Thoracic aorta (tissue), 2 donors: ENCODE measurements around the gene DOCK3. TPM values are rescaled to one million over a fixed set of nuclear protein-coding genes. Genes with fewer than 3 reads are reported as not detected.

Experiments used
- ATAC-seq: fragments of 150-250 bp; one replicate; pipeline ENCODE4 v1.8.0; 2017; ENCODE audit warnings: low read depth; ENCODE audit not compliant: insufficient number of reproducible peaks, low FRiP score
- DNase-seq: peaks from one replicate; pipeline ENCODE4 v3.0.0-alpha.2; 2020; ENCODE audit warnings: low spot score
- H3K27ac ChIP-seq, 2 donors: fragments of 200-600 bp; sonication (generic); 1 replicate in 1 of 2; 2 replicates in 1 of 2; pipeline ENCODE4 v1.5.1; 2016; ENCODE audit warnings: mild to moderate bottlenecking in 2 of 2, moderate library complexity in 2 of 2
- H3K27me3 ChIP-seq: fragments of 200-600 bp; sonication (generic); replicated peaks from 2 replicates; pipeline ENCODE4 v1.6.0; 2016; ENCODE audit warnings: mild to moderate bottlenecking; ENCODE audit not compliant: insufficient read depth
- H3K36me3 ChIP-seq: fragments of 200-600 bp; sonication (generic); one replicate; pipeline ENCODE4 v1.5.1; 2016
- H3K4me1 ChIP-seq, 2 donors: fragments of 200-600 bp; sonication (generic); 1 replicate in 1 of 2; 2 replicates in 1 of 2; pipeline versions ENCODE4 v1.5.1 to v1.6.0; 2016; ENCODE audit warnings: low read depth in 2 of 2, mild to moderate bottlenecking in 1 of 2; ENCODE audit not compliant: control insufficient read depth in 1 of 2
- H3K4me3 ChIP-seq: fragments of 200-600 bp; sonication (generic); 2 replicates; pipeline ENCODE4 v1.5.1; 2016; ENCODE audit warnings: mild to moderate bottlenecking
- H3K9me3 ChIP-seq: fragments of 200-600 bp; sonication (generic); 2 replicates; pipeline ENCODE4 v1.5.1; 2016
- total RNA-seq, 2 donors: library from RNA; depleted of rRNA; stranded (reverse); fragments of >200 nt; gene quantifications; one replicate each; pipeline versions ENCODE4 v1.1.0 to v1.2.3, GENCODE V29; 2016
- TF ChIP-seq, protein P1 (sequence below): fragments of 200-600 bp; sonication (generic); IDR thresholded peaks from one replicate; pipeline ENCODE4 v1.5.1; 2019; ENCODE audit warnings: antibody characterized with exemption

The DOCK3 gene, protein sequence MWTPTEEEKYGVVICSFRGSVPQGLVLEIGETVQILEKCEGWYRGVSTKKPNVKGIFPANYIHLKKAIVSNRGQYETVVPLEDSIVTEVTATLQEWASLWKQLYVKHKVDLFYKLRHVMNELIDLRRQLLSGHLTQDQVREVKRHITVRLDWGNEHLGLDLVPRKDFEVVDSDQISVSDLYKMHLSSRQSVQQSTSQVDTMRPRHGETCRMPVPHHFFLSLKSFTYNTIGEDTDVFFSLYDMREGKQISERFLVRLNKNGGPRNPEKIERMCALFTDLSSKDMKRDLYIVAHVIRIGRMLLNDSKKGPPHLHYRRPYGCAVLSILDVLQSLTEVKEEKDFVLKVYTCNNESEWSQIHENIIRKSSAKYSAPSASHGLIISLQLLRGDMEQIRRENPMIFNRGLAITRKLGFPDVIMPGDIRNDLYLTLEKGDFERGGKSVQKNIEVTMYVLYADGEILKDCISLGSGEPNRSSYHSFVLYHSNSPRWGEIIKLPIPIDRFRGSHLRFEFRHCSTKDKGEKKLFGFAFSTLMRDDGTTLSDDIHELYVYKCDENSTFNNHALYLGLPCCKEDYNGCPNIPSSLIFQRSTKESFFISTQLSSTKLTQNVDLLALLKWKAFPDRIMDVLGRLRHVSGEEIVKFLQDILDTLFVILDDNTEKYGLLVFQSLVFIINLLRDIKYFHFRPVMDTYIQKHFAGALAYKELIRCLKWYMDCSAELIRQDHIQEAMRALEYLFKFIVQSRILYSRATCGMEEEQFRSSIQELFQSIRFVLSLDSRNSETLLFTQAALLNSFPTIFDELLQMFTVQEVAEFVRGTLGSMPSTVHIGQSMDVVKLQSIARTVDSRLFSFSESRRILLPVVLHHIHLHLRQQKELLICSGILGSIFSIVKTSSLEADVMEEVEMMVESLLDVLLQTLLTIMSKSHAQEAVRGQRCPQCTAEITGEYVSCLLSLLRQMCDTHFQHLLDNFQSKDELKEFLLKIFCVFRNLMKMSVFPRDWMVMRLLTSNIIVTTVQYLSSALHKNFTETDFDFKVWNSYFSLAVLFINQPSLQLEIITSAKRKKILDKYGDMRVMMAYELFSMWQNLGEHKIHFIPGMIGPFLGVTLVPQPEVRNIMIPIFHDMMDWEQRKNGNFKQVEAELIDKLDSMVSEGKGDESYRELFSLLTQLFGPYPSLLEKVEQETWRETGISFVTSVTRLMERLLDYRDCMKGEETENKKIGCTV (N-terminal part only)
- total RNA-seq: under 1 TPM; 0.14 to 0.71 TPM

DNA sequence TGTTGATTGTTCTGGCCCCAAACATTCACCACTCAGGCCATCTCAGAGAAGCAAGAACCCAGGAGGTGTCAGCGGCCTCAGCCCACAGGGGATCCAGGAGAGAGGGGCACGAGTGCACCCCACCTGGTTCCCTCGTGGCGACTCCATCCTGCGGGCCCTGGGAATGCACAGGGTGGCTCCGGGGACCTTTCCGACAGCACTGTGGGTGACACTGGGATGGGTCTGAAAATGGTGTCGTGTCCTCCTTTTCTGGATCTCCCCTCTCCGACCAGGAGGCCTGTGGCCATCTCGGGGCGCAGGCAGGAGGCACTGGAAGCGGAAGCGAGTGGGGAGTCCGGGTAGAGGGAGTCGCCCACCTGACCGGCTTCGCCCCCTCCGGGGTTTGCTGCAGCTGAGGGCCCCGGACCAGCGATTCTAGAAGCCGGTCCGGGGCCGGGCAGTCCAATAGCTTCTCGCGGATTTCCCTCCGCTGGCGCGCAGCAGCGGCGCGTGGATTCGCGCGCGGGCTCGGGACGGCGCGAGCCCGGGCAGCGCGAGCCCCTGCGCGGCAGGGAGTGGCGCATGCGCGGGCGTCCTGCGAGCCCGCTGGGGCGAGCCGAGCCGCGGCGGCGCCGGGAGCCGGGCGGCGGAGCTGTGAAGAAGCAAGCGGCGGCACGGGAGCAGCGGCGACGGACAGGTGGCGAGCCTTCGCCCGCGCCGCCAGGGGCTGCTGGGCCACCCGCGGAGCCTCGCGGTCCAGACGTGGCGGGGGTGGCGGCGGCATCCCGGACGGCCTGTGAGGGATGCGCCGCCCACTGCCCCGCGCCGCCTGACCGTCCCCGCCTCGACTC is at the start of gene DOCK3:
TSS of gene DOCK3 (plus strand) at position 579 of the 830 bp plus-strand sequence. CDS start 337 bp downstream, outside the sequence.
- Histone ChIP-seq H3K4me1 (peaks cover 6 to 8% of the 10 kb centered on the region in 2 donors), H3K36me3 (no peaks in the 10 kb centered on the region), H3K9me3 (no peaks in the 10 kb centered on the region), H3K4me3 (peak within 1 kb of the TSS; percentile 60), H3K27me3 (no peaks in the 10 kb centered on the region), H3K27ac (no peak within 1 kb of the TSS)
- TF ChIP-seq, protein P1, sequence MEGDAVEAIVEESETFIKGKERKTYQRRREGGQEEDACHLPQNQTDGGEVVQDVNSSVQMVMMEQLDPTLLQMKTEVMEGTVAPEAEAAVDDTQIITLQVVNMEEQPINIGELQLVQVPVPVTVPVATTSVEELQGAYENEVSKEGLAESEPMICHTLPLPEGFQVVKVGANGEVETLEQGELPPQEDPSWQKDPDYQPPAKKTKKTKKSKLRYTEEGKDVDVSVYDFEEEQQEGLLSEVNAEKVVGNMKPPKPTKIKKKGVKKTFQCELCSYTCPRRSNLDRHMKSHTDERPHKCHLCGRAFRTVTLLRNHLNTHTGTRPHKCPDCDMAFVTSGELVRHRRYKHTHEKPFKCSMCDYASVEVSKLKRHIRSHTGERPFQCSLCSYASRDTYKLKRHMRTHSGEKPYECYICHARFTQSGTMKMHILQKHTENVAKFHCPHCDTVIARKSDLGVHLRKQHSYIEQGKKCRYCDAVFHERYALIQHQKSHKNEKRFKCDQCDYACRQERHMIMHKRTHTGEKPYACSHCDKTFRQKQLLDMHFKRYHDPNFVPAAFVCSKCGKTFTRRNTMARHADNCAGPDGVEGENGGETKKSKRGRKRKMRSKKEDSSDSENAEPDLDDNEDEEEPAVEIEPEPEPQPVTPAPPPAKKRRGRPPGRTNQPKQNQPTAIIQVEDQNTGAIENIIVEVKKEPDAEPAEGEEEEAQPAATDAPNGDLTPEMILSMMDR: no peak
- ATAC-seq (peak; percentile 37), DNase-seq (no peak)

DNA sequence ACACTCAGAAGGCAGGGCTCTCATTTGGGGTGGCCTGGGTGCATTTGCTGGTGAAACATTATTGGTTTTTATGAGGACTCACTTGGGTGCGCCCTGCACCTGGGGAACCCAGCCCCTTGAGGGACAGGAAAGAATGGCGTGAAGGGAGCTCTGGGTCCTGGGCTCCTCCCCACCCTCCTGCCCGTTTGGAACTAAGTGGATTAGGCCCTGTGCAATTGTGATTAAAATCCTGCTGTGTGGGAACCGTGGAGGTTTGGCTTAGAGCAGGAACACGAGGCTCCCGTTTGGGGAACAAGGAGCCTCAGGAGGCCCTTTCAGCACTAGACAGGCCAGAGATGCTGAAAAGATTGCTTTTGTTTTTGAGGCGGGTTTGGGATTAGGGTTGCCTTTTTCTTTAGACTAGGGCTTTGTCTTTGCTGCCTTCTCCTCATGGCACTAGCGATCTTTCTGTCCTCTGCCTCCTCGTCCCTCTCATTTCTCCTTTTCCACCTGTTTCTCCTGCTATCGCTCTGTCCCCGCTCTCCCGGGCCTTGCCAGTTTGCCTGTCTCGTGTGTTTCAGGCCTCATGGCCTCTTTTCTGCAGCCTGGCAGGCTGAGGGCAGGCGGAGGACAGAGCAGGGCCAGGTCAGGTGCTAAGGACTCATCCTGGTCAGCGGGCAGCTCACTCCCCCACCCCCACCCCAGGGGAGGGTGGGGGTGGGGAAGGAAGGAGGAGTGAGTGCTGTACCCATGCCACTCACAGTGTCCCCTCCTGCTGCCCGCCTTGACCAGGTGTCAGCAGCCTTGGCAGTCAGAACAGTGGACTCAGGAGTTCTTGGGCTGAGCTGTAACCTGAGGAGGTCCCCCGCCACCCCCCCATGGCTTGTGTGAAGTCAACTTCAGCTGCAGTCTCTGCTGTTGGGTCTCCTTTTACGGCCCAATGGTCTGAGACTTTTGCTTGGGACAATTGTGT is 49.2 kb upstream of the DOCK3 start:
- peaks cover 0 to 15% of the 10 kb centered on the region in 2 donors for H3K4me1 ChIP-seq
- no peaks in the 10 kb centered on the region for H3K9me3 ChIP-seq
- DNase-seq (no peak), ATAC-seq (no peak)
- TF ChIP-seq, protein P1: no peak
- H3K36me3 ChIP-seq: no peaks in the 10 kb centered on the region
- H3K4me3 ChIP-seq: no peak overlapping the region
- no peak overlapping the region for H3K27ac ChIP-seq
- no peaks in the 10 kb centered on the region for H3K27me3 ChIP-seq

DNA sequence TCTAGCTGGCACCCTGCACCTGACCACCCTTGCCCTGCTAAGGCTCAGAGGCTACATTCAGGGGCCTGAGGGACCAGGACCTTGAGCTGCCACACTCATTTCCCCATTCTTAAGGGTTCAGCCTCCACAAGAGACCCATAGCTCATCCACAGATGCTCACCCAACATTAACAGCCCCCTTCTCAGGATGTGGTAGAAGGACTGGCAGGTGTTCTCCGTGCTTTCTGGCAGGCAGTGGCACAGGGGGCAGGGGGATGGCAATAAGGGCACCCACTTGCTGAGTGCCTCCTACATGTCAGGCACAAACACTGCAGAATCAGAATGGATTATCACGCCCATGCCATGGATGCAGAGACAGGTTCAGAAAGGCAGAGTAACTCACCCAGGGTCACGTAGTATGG is 48.3 kb upstream of the DOCK3 start:
- DNase-seq (no peak), ATAC-seq (no peak)
- Histone ChIP-seq H3K27ac (no peak overlapping the region), H3K27me3 (no peaks in the 10 kb centered on the region), H3K9me3 (no peaks in the 10 kb centered on the region), H3K36me3 (no peaks in the 10 kb centered on the region), H3K4me1 (peaks cover 0 to 9% of the 10 kb centered on the region in 2 donors), H3K4me3 (no peak overlapping the region)
- TF ChIP-seq, protein P1: no peak

DNA sequence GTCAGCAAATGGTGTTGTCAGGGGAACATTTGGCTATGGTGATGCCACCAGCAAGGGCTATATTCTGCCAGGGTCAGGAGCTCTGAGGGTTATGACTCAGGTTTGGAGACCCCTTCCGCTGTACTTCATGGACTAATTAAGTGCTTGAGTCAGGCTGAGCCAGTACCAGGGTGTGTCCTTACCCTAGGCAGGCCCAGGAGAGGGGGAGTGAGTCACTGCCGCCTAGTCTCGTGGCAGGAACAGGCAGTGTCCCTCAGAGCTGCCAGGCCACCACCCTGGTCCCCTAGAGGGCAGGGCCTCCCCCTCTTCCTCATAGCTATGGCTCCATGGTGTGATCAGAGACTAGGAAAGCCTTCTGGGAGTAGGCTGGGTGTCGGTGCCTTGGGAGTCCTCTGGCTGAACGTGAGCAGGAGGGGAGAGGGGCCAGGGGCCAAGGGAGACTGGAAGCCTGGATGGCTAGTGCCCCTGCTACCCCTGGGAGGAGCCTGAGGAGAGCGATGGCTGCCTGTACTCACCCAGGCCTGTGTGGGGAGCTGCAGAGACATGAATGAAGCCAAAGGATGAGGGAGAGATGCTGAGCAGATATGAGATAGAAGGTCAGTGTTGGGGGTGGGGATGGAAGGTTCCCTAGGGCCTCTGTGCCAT is 47.2 kb upstream of the DOCK3 start:
- peak; percentile 56 for DNase-seq
- TF ChIP-seq, protein P1: no peak
- Histone ChIP-seq H3K9me3 (no peaks in the 10 kb centered on the region), H3K4me3 (no peak overlapping the region), H3K27me3 (no peaks in the 10 kb centered on the region), H3K4me1 (peaks cover 0 to 18% of the 10 kb centered on the region in 2 donors), H3K36me3 (no peaks in the 10 kb centered on the region), H3K27ac (no peak overlapping the region)
- ATAC-seq: no peak
